Measurements from ENCODE around the gene CXCL5.

DNA sequence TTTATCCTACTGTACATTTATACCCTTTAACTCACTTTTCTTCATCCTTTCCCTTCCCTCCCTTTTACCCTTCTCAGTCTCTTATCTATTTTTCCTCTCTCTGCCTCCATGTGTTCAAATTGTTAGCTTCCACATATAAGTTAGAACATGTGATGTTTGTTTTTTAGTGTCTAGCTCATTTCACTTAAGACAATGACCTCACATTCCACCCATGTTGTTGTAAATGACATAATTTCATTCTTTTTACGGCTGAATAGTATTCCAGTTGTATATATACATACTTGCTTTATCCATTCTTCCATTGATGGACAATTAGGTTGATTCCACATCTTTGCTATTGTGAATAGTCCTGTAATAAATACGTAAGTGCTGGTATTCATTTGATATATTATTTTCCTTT, 47.3 kb upstream of the CXCL5 start:
- no peak for TF ChIP-seq EZH2 (IDR thresholded peaks at IDR 0.05; ENCODE audit: low read depth, unreplicated experiment)
- TF ChIP-seq, protein P1, sequence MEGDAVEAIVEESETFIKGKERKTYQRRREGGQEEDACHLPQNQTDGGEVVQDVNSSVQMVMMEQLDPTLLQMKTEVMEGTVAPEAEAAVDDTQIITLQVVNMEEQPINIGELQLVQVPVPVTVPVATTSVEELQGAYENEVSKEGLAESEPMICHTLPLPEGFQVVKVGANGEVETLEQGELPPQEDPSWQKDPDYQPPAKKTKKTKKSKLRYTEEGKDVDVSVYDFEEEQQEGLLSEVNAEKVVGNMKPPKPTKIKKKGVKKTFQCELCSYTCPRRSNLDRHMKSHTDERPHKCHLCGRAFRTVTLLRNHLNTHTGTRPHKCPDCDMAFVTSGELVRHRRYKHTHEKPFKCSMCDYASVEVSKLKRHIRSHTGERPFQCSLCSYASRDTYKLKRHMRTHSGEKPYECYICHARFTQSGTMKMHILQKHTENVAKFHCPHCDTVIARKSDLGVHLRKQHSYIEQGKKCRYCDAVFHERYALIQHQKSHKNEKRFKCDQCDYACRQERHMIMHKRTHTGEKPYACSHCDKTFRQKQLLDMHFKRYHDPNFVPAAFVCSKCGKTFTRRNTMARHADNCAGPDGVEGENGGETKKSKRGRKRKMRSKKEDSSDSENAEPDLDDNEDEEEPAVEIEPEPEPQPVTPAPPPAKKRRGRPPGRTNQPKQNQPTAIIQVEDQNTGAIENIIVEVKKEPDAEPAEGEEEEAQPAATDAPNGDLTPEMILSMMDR (conservative IDR thresholded peaks at IDR 0.05; ENCODE audit: low read depth in 2 of 2), result no peak
- TF ChIP-seq, protein P2, sequence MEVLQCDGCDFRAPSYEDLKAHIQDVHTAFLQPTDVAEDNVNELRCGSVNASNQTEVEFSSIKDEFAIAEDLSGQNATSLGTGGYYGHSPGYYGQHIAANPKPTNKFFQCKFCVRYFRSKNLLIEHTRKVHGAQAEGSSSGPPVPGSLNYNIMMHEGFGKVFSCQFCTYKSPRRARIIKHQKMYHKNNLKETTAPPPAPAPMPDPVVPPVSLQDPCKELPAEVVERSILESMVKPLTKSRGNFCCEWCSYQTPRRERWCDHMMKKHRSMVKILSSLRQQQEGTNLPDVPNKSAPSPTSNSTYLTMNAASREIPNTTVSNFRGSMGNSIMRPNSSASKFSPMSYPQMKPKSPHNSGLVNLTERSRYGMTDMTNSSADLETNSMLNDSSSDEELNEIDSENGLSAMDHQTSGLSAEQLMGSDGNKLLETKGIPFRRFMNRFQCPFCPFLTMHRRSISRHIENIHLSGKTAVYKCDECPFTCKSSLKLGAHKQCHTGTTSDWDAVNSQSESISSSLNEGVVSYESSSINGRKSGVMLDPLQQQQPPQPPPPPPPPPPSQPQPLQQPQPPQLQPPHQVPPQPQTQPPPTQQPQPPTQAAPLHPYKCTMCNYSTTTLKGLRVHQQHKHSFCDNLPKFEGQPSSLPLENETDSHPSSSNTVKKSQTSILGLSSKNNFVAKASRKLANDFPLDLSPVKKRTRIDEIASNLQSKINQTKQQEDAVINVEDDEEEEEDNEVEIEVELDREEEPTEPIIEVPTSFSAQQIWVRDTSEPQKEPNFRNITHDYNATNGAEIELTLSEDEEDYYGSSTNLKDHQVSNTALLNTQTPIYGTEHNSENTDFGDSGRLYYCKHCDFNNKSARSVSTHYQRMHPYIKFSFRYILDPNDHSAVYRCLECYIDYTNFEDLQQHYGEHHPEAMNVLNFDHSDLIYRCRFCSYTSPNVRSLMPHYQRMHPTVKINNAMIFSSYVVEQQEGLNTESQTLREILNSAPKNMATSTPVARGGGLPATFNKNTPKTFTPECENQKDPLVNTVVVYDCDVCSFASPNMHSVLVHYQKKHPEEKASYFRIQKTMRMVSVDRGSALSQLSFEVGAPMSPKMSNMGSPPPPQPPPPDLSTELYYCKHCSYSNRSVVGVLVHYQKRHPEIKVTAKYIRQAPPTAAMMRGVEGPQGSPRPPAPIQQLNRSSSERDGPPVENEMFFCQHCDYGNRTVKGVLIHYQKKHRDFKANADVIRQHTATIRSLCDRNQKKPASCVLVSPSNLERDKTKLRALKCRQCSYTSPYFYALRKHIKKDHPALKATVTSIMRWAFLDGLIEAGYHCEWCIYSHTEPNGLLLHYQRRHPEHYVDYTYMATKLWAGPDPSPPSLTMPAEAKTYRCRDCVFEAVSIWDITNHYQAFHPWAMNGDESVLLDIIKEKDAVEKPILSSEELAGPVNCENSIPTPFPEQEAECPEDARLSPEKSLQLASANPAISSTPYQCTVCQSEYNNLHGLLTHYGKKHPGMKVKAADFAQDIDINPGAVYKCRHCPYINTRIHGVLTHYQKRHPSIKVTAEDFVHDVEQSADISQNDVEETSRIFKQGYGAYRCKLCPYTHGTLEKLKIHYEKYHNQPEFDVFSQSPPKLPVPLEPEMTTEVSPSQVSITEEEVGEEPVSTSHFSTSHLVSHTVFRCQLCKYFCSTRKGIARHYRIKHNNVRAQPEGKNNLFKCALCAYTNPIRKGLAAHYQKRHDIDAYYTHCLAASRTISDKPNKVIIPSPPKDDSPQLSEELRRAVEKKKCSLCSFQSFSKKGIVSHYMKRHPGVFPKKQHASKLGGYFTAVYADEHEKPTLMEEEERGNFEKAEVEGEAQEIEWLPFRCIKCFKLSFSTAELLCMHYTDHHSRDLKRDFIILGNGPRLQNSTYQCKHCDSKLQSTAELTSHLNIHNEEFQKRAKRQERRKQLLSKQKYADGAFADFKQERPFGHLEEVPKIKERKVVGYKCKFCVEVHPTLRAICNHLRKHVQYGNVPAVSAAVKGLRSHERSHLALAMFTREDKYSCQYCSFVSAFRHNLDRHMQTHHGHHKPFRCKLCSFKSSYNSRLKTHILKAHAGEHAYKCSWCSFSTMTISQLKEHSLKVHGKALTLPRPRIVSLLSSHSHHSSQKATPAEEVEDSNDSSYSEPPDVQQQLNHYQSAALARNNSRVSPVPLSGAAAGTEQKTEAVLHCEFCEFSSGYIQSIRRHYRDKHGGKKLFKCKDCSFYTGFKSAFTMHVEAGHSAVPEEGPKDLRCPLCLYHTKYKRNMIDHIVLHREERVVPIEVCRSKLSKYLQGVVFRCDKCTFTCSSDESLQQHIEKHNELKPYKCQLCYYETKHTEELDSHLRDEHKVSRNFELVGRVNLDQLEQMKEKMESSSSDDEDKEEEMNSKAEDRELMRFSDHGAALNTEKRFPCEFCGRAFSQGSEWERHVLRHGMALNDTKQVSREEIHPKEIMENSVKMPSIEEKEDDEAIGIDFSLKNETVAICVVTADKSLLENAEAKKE (CRISPR knock-in tag; IDR thresholded peaks at IDR 0.05), result no peak
- TF ChIP-seq JUNB (IDR thresholded peaks at IDR 0.05; ENCODE audit: unreplicated experiment), result no peak
- TF ChIP-seq ZNF114 (CRISPR knock-in tag; IDR thresholded peaks at IDR 0.05), result no peak
- no peak for TF ChIP-seq ZNF331 (CRISPR knock-in tag; IDR thresholded peaks at IDR 0.05; ENCODE audit: low read depth)
- no peak for TF ChIP-seq EZH2phosphoT487 (IDR thresholded peaks at IDR 0.05; ENCODE audit: unreplicated experiment)
- no peak for TF ChIP-seq CREB1 (CRISPR knock-in tag; IDR thresholded peaks at IDR 0.05; ENCODE audit: low read depth)
- TF ChIP-seq, protein P3, sequence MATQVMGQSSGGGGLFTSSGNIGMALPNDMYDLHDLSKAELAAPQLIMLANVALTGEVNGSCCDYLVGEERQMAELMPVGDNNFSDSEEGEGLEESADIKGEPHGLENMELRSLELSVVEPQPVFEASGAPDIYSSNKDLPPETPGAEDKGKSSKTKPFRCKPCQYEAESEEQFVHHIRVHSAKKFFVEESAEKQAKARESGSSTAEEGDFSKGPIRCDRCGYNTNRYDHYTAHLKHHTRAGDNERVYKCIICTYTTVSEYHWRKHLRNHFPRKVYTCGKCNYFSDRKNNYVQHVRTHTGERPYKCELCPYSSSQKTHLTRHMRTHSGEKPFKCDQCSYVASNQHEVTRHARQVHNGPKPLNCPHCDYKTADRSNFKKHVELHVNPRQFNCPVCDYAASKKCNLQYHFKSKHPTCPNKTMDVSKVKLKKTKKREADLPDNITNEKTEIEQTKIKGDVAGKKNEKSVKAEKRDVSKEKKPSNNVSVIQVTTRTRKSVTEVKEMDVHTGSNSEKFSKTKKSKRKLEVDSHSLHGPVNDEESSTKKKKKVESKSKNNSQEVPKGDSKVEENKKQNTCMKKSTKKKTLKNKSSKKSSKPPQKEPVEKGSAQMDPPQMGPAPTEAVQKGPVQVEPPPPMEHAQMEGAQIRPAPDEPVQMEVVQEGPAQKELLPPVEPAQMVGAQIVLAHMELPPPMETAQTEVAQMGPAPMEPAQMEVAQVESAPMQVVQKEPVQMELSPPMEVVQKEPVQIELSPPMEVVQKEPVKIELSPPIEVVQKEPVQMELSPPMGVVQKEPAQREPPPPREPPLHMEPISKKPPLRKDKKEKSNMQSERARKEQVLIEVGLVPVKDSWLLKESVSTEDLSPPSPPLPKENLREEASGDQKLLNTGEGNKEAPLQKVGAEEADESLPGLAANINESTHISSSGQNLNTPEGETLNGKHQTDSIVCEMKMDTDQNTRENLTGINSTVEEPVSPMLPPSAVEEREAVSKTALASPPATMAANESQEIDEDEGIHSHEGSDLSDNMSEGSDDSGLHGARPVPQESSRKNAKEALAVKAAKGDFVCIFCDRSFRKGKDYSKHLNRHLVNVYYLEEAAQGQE (IDR thresholded peaks at IDR 0.05; ENCODE audit: unreplicated experiment), result no peak
- no peak for TF ChIP-seq POLR2AphosphoS5 (IDR thresholded peaks at IDR 0.05; ENCODE audit: low read depth)
- TF ChIP-seq, protein P4, sequence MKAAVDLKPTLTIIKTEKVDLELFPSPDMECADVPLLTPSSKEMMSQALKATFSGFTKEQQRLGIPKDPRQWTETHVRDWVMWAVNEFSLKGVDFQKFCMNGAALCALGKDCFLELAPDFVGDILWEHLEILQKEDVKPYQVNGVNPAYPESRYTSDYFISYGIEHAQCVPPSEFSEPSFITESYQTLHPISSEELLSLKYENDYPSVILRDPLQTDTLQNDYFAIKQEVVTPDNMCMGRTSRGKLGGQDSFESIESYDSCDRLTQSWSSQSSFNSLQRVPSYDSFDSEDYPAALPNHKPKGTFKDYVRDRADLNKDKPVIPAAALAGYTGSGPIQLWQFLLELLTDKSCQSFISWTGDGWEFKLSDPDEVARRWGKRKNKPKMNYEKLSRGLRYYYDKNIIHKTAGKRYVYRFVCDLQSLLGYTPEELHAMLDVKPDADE (IDR thresholded peaks at IDR 0.05), result no peak
- no peak for TF ChIP-seq STAT1 (IDR thresholded peaks at IDR 0.05; ENCODE audit: unreplicated experiment)
